CD4-positive, alpha-beta T cell treated with Interleukin-10 for 1 hour (primary cell): ENCODE data around the gene AFDN.

Experiments used
- DNase-seq: peaks from one replicate; pipeline ENCODE4 v3.0.0-alpha.2; 2020

The AFDN gene

DNA sequence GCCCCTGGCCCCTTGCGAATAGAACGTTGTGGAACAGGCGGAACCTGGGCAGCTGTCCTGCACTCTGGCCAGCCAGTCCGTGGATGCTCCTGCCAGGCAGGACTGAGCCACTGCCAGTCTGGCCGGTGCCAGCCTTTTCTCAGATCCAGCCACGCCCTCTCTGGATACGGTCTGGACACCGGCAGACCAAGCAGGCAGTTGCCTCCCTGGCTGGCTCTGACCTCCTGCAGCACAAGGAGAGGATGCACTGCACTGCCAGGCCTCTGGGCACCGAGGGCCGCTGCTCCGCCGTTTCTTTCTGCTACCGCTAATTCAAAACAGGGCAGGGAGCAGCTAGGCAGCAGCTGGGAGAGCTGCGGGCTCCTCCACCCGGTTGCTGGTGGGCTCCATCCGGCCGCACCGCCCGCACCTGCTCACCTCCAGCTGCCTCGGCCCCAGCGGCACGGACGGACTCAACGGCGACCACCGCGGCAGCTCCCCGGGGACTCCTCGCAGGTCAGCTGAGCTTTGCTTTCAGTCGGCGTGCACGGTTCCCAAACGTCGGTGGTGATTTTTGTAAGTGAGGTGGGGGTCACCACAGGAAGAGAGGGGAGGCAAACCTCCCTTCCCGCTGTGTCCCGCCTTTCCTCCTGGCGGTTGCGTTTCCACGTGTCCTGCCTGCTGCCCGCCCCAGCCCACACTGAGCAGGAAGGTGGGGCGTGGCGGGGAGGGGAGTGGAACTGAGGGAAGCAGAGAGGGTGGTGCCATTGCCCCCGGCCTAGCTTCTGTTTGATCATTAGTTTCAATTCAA lies 30.3 kb upstream of the AFDN start:
- DNase-seq = no peak

DNA sequence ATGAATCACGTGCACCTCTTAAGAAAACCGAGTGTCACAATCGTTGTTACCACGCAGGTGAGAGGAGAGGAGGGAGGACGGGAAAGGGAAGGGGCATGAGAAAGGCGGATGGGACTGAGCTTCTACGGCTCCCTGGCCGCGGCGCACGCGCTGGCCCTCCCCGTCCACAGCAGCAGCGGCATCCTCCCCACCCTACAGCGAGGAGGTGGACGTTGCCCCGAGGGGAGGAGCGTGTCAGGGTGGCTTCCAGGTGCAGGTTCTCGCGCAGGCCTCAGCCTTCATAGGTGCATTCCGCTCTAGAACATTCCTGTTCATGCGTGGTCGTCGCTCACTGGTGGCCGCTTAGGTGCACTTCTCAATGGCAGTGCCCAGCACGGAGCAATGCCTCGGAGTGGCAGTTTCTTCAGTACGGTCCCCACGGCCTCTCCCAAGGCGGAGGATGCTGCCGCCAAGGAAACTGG lies 29.7 kb upstream of the AFDN start:
- no peak for DNase-seq

DNA sequence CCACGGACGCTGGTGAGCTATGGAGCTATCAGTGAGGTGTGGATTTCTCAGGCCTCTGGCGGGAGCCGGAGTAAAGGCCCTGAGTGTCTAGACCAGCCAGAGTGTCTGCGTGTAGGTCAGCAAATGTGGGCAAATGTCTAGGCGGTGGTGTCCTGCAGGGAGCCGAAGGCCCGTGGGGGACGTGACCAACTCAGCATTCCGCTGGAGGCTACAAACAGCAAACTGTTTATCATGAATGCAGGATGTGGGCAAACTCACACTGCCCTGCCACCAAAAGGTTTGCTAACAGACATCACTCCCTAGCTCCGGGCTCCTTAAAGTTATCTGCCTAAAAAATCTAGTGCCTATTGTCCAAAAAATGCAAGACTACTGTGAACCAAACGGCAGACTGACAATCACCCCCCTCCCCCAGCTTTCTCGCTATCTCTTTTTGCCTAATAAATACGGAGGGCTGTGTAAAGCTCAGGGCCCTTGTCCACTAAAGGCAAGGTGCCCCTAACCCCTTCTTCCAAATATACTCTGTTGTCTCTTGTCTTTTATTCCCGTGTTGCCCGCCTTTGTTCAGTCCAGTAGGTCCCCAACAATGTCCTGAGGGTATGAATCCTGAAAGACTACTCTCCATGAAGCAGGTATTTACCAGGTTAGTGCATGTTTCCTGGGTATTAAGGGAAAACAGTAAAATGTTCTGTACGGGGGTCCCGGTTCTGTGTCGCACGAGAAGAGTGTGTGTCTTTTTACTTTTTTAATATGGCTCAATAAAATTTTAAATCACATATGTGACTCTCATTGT lies 29.0 kb upstream of the AFDN start:
- no peak for DNase-seq

DNA sequence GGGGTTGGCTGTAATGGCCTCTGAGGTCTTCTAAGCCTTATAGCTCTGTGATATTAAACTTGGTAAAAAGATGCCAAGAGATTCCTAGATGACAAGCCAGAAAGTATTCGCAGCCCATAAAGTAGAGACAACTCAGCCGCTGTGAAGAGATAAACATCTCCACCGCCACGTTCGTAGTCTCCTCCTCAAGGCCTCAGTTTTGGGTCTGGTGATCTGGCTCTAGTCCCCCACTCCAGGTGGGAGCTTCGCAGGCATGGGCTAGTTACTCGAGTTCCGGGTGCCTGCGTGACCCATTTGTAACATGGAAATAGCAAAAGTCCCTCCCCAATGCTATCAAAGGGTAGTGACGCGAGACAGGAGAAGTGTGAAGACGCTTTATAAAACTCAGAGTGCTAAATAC lies 28.3 kb upstream of the AFDN start:
- DNase-seq = no peak

DNA sequence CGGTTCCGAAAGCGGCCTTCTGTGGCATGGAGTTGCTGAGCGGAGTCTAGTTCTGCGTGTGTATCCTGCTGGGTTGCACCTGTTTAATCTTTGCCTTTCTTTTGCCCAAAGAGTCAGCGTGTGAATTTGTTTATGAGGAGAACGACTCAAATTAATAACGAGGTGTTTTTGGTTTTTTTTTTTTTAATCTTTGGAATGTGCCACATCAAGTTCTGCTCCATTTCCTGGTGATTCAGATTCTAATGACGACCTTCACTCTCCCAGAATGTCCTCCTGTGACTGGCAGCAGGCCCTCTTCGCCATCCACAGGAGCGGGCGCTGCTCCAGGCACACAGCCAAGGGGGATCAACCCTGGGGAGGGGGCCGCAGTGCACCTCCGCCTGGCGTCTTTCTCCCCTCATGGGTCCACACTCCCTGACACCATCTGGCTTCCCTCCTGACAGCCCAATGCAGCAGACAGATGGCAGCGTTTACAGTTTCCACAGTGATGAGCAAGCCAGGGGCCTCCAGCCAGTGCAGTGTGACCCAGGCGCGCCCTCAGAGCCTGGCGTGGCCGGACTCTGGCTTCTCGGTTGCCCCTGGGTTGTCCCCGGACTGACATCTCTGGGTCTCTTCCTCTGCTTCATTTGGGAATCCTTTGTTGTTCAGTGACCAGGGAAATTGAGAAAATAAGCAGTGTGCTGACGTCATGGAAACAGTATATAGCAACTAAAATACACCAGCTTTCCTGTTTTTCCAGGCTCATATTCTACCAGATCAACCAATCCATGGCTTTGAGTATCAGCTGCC lies 27.5 kb upstream of the AFDN start:
- no peak for DNase-seq

DNA sequence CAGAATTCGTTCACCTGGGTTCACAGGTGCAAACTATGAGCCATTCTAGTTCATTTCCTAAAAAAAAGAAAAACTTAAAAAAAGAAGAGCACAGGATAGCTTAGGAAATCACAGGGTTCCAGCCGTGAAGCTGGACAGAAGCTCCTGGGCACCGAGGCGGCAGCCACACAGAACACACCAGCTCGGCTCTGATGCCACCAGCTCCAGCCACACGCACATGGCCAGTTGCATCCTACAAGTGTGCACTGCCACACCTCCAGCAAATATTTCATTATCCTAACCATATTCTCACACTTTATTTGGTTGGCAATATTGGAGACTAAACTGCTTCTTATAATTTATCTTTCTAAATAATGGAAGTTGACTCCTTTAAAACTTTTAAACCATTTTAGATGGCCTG lies 26.2 kb upstream of the AFDN start:
- no peak for DNase-seq

DNA sequence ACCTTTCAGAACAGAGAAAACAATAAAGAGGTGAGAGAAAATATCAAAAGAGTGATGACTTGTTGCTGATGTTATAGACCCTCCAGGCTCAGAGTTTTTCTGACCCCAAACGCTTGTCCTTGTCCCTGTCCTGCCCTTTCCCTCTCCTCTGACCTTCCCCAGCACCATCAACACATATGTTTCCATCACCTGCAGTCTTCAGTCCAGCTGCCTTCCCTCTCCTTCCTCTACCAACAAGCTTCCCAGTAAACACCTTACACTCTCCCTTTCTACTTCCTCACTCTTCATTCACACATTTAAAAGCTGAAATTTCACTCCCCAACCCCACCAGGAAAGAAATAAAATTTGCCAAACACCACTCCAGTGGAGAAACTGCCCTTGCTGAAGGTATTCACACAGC lies 25.4 kb upstream of the AFDN start:
- DNase-seq = no peak

DNA sequence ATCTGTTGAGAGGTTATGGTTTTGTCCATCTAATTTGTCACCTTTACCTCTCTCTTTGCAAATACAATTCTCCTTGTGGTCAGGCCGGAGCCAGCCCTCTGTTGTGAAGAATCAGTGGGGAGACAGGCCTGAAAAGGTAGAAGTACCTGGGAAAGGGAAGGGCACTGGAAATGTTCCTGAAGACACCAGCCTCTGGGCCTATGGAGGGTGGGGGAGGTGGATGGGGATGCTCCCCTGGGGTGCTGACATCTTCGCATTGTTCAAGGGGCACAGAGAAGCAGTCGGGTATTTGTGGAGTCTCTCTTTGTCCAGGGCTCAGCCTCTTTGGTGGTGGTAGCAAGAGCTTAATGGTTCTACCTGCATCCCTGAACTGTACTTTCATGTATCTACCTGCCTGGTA lies 24.4 kb upstream of the AFDN start:
- no peak for DNase-seq

DNA sequence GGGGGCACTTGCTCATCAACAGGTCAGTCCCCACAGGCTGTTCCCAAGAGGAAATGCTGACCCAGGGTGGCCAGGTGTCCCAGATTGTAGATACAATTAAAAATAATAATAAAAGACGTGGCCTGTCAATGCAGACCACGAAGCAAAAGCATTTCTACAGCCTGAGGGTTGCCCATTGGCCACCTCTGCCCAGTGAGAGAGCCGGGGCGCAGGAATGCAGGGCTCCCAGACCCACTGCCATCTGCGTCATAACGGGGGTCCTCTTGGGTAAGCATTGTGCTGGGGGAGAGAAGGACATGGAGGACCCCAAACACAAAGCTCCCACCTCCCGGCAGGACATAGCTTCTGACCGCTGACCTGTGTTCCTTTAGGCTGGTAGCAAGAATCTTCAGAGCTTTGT lies 22.9 kb upstream of the AFDN start:
- DNase-seq = no peak

DNA sequence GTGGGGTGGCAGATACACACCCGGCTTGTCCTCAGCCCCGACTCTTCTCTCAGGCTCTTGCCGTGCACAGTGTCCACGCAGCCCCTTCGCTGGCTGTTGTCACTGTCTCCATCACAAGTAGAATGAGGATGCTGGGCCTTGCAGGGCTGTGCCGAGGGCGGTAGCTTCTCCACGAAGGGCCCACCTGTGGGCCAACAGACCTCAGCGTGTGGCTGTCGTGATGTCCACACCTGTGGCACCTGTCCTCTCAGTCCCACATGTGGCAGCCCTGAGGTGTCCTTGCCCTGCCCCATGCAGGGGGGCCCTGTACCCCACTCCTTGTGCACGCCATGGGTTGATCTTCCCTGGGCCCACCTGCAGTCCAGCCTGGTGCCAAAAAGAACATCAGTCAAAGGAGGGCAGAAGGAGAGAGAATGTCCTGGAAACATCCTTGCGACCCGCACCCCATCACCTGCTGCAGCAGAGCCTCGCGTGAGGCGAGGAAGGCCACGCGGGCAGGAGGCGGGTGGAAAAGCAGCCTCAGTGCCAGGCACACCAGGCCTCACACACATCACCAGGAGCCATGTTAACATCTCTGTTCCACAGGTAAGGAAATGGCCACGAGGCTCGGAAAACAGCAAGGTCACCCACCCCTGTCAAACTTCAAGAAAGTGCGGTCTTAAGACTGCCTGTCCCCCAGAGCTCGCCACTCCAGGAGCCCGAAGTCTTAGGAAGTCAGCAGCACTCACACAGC lies 22.3 kb upstream of the AFDN start:
- DNase-seq = no peak

DNA sequence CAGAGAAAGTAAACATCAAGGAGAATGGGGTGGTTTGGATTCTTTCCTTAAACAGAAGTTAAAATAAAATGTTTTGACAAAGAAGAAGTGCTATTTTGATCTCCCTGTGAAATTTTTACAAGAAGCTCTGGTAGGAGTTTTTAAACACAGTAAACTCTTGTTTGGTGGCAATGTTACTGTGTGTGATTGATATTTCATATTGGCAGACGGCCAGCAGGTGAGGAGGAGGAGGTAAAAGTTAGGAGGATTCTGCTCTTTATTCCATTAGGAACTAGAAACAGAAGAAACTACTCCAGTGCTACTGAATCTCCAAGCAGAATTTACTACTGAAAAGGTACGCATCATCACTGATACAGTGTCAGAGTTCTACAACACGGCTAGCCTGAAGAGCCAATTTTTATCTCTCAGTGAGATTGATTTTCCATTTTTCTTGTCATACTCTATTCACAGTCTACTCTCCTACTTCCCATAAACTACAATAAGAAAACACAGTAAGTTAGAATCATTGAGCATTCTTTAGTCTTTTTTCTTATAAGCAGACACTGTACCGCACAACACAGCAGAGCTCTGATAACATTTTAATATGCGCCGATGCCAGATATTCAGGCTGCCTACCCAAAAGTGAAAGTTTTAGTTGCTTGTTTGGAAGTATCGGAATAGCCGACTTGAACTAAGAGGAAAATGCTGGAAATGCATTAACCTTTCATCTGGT lies 21.2 kb upstream of the AFDN start:
- no peak for DNase-seq

DNA sequence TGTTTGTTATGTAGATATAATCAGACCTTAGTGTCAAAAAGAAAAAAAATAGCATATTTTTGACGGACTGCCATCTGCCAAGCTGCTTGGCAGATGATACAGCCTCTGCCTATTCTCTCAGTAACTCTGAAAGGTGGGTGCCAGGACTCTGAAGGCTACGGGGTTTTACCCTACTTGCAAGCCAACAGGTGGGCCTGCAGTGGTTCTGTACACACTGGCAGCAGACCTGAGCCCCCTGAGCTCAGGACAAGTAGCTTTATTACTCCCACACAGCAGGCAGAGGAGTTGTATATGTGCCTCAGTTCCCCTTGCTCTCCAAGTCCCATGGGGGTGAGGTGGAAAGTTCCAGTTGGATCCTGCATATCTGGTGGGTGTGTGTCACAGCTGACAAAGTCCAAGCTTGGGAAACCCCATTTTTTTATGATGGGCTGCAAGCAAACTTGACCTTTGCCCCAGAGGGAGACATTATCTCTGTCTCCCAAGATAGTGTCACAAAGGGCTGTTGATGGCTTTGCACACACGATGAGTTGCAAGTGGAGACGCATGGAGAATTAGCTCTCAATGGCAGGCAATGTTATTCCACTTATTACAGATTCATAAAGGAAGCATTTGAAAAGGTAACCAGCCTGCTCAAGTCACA lies 20.5 kb upstream of the AFDN start:
- no peak for DNase-seq

DNA sequence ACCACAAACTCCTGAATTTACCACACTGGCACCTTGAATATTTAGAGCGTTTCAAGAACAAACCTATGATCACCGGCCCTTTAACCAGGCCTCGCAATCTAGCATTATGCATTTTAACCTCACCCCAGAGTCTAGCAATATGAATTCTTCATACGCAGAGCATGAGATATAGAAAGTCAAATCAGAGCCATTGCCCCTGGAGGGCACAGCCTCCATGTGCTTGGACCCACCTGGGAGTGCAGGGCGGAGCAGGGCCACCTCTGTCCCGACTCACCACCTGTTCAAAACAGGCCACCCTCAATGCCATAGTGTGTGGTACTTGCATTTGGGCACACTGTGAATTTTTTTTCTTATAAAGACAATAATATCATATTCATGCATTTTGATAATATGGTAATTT lies 19.5 kb upstream of the AFDN start:
- DNase-seq = no peak

DNA sequence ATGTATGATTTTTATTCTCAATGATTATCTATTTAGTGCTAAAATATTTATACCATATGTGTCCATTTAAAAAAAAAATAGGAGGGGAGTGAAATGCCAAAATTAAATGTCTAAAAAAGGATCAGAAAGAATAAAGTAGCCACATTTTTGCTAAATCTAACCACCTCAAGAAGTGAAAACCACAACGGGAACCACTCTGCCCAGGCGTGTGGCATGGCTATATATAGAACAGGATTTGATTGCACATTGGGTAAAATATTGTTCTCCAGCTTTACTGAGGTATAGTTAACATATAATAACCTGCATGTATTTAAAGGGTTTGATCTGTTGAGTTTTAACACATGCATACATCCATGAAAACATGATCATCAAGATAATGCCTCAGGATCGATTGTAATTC lies 19.0 kb upstream of the AFDN start:
- no peak for DNase-seq

DNA sequence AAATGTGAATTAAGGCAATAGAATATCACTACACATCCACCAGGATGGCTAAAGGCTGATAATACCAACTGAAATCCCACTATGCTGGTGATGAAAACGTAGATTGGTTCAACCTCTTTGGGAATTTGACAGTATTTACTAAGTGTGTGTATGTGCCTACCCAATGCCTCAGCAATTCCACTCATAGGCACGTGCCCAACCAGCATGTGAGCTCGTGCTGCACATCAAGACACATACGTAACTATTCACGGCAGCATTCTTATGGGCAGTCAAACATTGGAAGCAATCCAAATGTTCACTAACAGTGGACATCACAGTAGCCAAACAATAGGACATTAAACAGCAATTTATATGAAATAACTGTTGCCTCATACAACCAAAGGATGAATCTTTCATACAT lies 15.7 kb upstream of the AFDN start:
- DNase-seq = no peak

DNA sequence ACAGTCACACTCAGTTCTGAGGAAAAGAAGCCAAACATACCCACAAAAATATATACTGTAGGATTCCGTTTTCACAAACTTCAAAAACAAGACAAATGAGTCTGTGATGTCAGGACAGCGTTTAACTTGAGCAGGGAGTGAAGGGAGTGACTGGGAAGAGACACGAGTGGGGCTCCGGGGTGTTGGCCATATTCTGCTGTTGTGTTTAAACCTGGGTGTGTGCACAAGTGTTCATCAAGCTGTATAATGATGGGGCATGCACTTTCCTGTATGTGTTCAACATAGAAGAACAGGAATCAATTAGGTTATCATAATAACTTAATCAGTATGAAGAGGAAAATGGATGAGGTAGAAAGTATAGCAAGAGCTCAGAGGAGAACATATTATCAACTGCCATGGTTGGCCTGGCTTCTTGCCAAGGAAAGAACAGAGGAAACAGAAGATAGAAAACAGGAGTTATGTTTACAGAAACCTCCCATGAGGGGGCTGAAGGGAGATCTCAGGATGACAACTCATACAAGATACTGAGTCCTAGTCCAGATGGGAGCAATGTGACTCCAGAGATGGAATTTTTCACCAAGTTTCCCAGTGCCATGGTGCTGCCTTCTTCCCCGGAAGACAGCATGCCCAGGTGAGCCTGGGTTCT lies 15.1 kb upstream of the AFDN start:
- DNase-seq = no peak

DNA sequence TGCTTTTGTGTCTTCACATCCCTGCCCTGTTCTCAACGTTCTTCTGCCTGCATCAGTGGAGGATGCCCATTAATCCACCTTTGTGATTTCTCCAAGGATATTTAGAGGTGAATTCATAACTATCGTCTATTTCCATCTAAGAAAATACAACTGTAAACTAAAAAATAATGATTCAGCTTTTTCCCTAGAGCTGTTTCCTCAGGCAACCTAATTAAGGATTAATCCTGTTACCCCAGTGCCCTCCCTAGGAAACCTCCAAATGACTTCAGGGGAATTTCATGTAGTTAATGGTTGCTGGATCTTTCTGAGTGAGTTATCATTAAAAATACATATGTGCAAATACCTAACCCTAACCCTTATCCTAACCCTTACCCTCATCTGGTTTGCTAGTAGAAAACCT lies 14.6 kb upstream of the AFDN start:
- no peak for DNase-seq

DNA sequence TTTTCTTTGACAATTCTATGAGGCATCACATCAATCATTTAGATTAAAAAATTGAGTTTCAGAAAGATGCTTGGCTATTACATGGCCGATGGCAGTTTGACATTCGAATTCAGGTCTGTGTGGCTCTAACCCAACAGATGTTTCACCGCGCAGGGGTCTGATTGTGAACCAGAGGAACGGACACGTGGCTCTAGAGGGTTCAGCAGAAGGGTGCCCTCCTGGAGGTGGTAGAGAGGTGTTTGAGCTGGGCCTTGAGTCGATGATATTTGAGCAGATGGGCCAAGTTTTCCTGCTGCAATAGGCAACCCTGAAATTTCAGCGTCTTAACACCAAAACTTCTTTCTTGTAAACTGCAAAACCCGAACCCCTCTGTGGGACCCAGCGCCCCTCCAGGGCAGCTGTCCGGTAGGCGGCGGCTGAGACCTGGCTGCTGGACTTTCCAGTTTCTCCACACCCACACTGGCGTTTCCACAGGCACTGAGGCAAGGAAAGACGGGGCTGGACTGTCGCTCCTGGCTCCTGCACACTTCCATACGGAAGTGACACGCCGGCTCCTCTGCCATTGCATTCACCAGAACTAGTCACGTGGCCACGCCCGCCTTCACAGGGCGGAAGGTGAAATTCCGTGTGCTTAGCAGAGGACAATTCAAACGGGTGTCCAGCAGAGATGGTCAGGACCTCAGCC lies 11.3 kb upstream of the AFDN start:
- no peak for DNase-seq

DNA sequence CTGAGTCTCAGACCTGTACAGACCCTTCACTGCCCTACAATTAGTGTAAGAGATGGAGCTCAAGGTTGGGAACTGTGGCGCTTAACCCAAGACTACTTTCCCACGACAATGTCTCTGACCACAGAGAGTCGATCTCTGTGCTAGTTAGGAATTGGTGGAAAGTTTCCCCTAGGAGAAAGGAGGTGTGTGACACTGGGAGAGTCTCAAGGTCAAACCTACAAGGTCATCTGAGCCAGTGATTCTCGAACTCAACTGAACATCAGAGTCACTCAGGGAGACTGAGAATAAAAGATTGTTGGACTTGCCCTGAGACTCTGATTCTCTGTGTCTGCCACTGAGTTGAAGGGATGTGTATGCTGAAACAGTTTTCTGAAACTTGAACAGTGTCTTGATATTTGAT lies 9.7 kb upstream of the AFDN start:
- no peak for DNase-seq

DNA sequence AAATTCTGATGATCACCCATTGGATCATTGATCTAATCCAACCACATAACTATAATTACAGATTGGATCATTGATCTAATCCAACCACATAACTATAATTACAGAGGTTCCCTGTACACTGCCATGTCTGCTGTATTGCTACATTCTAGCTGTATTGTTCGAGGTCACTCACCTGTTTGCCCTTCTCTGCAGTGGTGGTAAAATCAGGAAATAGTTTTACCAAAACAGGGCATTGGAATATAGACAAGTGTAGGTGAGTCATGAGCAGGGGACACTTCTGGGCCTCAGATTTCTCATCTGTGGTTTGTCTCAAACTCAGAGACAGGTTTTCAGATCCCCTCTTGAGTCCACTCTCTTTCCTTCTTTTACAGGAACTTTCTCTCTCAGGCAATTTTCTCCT lies 9.0 kb upstream of the AFDN start:
- no peak for DNase-seq

DNA sequence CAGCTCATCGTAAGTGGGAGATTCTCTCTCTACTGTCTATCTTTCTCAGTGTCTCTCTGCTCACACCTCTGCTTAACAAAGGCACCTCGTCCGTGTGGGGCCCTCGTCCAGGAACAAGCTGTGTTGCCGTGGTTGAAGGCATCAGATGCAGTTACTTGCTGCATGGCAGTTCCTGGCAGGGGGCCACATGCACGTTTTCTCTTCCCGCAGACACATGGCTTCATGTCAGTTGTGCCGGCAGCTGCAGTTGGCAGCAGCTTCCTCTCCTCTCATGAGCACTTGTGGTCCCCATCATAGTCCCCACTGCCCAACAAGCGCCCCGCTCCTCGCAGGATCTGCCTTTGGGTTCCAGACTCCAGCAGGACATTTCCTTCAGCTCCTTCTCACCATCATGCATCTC lies 7.1 kb upstream of the AFDN start:
- DNase-seq = no peak
